Stimulated activated CD4-positive, alpha-beta T cell treated with anti-CD3 and anti-CD28 coated beads, Interleukin-4, amount 100 ng/mL, for 48 hours (primary cell): ENCODE results near the gene CISD1.
A peak's percentile ranks its signal among the peaks of the same experiment; 100 is the strongest.
"Not testable (repeated sequence)": the region's sequence is repeated elsewhere in the genome, so short reads cannot be mapped to it uniquely, and the experiment has no call there.

Experiments
- DNase-seq, 2 donors: peaks; one replicate each; pipeline ENCODE4 v3.0.0-alpha.2; 2020; ENCODE audit warnings: low read depth in 2 of 2

The CISD1 gene

DNA sequence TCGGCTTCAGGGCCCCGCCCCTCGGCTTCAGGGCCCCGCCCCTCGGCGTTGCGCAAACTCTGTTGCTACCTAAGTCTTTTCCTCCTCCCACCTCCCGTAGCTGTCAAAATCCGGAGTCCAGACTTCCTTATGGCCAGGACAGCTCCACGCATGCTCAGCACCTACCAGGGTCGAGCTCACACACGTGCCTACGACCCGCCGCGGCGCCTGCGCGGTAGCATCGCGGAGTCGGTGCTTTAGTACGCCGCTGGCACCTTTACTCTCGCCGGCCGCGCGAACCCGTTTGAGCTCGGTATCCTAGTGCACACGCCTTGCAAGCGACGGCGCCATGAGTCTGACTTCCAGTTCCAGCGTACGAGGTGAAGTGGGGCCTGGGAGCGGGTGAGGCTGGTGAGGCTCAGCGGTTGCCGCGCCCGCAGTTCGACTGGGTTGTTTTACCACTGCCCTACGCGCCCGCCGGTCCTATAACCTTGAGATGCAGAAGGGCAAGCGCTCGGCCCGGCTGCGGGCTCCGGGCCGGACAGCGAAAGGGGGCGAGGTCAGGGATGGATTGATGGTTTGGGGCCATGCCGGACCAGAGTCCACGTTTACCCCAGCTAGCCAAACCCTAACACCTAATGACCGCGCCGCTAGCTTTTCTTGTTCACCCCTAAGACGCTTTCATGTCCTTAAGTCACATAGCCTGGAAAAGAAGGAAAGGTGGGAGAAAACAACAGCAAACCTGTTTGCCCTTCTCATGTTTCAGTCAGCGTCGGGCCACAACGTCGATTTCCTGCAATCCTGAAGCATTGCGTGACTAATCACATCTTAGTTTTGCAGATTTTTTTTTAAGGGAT, at the start of gene CISD1:
Gene CISD1 (plus strand): TSS at position 217 of the 836 bp plus-strand sequence. CDS start 112 bp downstream, at position 329.
- peak; percentile 85 to 92 for DNase-seq

DNA sequence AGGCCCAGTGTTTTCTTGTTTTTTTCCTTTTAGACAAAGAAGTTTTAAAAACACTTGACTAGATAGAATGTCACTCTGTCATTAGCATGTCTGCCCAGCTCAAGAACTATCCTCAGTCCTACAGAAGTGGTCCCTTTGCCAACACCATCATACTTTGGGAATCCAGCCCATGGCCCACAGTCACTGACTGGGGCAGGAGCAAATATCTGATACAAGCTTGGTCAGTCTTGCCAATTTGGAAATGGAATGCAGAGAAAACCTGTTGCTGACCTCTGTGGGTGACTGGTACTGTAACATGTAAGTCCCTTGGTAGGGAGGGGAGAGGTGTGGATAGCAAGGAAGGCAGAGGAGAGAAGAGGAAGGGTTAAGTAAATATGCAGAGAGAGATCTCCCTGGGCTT, 49.1 kb upstream of the CISD1 start:
- no peak for DNase-seq

DNA sequence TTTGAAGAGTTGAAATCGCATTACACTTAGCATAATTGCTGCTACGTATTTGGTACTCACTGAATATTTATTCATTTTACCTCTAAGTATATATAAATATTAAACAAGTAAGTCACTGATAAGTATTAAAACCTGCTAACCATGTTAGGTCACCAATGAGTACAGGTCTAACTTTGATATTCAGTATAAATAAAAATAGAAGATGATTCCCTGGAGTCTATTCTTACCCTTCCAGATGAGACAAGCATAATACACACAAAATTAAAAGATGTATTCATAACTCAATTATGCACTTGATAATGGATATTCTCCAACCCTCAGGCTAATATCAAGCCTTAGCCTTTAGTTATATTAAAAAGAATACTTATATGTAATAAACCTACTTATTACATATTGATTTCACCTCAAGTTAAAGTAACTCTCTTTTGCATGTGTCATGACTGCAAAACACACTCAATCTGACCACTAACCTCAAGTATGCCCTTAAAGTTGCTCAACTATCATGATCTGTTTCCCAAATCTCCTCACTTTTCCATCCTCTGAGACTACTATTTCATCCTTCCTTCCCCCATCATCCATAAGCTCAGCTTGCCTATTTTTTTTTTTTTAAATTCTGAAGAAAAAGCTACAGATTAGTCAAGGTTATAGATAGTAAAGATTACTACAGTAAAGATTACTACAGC, 48.1 kb upstream of the CISD1 start:
- DNase-seq, result no peak

DNA sequence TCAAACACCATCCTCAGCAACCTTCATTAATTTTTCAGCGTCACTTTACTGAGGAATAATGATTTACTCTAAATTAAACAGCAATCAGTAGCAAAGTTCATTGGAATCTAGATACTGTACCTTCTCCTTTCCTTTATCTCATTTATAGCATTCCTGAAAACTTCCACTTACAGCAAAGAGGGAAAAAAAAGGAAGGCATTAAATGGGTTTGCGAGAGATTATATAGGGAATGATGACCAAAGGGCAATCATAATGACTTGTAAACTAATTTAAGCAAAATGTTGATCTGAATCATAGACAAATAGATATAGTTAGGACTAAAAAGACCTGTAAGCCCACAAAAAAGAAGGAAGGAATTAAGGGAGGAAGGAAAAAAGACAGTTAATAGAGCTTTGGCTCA, 43.3 kb upstream of the CISD1 start:
- no peak for DNase-seq

DNA sequence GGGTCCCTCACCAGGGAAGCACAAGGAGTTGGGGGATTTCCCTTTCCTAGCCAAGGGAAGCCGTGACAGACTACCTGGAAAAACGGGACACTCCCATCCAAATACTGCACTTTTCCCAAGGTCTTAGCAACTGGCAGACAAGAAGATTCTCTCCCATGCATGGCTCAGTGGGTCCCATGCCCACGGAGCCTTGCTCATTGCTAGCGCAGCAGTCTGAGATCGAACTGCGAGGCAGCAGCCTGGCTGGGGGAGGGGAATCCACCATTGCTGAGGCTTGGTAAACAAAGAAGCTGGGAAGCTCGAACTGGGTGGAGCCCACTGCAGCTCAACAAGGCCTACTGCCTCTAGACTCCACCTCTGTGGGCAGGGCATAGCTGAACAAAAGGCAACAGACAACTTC, 39.1 kb upstream of the CISD1 start:
- not testable (repeated sequence) for DNase-seq

DNA sequence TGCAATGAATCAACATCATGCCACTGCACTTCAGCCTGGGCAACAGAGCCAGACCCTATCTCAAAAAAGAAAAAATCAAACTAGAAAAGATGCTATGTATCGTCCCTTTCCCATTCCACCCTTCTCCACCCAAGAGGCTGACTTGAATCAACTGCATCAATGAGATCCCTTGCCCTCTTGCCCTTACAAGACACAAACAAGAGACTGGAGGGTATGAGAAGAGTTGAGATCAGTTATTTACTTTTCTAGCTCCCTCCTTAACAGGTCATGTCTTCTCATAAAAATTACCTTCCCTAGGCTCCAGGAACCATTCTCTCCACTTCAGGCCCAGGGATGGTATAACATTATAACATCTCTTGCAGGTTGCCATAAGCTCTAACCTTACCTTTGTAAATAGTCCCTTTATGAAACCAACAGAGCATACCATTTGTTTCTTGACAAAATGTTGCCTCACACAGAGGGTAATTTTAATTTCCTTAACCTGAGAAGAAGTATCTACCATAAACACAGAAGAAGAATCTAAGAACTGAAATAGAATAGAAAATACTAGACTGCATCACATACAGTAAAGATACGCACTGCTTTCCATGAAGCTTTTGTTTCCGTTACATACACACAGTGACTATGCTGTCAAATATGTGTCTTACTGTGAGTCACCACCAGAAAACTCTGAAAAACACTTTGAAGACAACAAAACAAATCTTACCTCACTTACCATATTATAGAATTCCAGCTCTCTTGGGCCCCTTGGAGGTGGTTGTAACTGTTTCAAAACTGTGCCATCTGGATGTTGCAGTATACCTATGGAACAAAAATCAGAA, 31.7 kb upstream of the CISD1 start:
- no peak for DNase-seq

DNA sequence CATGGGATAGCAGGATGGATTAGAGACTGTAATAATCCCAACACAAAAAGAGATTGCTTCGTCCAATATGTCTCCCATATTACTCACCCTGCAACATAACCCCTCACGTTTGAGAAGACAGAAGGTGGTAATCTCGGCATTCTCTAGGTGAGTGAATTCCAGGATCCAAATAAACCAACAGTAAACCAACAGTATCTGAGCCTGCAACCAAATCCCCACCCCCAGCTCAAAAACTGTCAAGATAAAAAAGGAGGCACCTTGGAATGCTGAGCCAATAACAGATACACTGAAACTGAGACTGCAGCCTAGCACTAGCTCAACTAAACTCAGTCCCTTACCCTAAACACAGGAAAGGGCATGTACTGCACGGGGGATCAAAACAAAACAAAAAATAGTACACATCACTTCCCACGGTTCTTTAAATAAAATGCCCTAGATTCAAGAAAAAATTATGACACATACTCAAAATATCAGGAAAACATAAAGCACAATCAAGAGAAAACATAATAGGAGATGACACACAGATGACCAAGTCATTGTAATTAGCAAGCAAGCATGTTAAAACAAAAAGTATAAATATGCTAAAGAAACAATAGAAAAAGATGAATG, 29.3 kb upstream of the CISD1 start:
- DNase-seq, result no peak

DNA sequence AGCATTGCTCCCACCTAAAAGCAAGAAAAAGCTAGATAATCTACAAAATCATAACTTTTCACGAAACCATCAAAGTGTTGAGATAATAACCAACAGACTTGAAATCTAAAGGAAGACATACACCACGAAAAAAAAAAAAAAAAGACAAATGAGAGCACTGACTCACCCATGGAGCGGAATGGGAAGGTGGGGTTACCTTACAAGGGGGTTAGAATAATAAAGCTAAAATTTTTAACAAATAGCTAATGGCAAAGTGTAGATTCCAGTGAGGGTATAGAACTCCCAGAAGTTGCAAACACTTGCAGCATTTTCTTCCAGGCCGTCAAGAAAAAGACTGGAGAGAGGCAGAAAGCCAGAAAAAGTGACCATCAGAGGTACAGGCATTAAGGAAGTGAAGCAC, 28.4 kb upstream of the CISD1 start:
- no peak for DNase-seq

DNA sequence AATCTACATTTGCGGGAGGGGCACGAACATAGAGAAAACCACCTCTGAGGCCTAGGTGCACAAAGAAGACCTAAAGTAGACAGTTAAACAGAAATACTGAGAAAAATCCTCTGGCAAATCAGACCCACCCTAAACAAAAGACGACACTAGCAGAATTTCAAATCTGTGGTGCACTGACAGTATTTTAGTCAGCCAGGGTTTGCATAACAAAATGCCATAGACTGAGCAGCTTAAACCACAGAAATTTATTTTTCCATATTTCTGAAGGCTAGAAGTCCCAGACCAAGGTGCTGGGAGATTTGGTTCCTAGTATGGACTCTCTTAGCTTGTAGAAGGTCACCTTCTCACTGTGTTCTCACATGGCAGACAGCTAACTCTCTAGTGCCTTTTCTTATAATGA, 27.6 kb upstream of the CISD1 start:
- DNase-seq, result no peak

DNA sequence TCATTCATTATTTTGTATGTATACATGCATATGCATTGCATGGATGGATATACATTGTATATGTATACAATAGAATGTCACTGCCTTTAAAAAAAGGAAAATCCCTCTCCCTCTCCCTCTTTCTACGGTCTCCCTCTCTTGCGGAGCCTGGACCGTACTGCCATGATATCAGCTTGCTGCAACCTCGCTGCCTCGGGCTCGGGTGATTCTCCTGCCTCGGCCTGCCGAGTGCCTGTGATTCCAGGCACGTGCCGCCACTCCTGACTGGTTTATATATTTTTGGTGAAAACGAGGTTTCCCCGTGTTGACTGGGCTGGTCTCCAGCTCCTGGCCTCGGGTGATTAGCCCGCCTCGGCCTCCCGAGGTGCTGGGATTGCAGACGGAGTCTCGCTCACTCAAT, 25.7 kb upstream of the CISD1 start:
- no peak for DNase-seq

DNA sequence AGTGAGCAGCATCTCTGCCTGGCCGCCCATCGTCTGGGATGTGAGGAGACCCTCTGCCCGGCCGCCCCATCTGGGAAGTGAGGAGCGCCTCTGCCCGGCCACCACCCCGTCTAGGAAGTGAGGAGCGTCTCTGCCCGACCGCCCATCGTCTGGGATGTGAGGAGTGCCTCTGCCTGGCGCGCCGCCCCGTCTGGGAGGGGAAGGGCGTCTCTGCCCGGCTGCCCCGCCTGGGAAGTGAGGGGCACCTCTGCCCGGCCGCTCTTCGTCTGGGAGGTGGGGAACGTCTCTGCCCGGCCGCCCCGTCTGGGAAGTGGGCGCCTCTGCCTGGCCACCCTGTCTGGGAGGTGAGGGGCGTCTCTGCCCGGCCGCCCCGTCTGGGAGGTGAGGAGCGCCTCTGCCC, 25.2 kb upstream of the CISD1 start:
- not testable (repeated sequence) for DNase-seq

DNA sequence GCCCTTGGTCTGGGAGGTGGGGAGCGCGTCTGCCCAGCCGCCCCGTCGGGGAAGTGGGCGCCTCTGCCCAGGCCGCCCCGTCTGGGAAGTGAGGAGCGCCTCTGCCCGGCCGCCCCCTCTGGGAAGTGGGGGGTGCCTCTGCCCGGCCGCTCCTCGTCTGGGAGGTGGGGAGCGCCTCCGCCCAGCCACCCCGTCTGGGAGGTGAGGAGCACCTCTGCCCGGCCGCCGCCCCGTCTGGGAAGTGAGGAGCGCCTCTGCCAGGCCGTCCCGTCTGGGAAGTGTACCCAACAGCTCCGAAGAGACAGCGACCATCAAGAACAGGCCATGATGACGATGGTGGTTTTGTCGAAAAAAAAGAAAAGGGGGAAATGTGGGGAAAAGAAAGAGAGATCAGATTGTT, 24.7 kb upstream of the CISD1 start:
- DNase-seq, result not testable (repeated sequence)

DNA sequence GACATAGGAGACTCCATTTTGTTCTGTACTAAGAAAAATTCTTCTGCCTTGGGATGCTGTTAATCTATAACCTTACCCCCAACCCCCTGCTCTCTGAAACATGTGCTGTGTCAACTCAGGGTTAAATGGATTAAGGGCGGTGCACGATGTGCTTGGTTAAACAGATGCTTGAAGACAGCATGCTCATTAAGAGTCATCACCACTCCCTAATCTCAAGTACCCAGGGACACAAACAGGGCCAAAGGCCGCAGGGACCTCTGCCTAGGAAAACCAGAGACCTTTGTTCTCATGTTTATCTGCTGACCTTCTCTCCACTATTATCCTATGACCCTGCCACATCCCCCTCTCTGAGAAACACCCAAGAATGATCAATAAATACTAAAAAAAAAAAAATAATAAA, 24.3 kb upstream of the CISD1 start:
- DNase-seq, result not testable (repeated sequence)

DNA sequence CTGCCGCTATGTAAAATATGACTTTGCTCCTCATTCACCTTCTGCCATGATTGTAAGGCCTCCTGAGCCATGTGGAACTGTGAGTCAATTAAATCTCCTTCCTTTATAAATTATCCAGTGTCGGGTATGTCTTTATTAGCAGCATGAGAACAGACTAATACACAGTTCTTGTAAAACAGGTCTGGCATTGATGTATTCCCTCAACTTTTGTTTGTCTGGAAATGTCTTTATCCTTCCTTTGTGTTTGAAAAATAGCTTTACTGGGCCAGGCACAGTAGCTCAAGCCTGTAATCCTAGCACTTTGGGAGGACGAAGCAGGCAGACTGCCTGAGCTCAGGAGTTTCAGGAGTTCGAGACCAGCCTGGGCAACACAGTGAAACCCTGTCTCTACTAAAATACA, 15.8 kb upstream of the CISD1 start:
- DNase-seq, result no peak

DNA sequence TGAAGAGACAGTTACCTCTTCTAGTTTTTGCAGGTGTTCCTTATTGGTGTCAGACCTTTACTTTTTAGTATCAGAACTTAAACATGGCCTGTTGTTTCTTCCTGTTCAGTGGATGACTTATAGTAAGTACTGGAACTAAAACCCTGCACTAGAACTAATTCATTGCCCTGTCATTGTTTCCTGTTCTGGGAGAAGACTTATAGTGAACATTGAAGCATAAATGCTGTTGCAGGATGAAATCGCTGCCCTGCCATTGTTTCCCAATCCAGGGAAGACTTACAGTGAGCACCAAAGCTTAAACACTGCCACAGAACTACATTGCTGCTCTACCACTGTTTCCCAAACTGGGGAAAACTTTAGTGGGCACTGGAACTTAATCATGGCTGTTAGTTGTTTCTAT, 14.3 kb upstream of the CISD1 start:
- no peak for DNase-seq

DNA sequence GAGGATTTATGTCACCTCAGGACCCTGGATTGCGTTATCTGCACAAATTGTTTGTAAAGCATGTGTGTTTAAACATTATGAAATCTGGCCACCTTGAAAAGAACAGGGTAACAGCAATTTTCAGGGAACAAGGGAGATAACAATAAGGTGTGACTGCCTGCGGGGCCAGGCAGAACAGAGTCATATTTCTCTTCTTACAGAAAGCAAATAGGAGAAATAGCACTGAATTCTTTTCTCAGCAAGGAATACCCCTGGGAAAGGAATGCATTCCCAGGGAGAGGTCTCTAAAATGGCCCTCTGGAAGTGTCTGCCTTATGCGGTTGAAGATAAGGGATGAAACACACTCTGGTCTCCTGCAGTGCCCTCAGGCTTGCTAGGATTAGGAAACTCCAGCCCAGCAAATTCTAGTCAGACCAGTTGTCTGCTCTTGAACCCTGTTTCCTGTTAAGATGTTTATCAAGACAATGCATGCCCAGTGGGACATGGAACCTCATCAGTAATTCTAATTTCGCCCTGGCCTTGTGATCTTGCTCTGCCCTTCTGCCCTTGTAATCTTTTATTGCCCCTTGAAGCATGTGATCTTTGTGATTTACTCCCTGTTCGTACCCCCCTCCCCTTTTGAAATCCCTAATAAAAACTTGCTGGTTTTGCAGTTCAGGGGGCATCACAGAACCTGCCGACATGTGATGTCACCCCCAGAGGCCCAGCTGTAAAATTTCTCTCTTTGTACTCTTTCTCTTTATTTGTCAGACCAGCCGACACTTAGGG, 12.8 kb upstream of the CISD1 start:
- not testable (repeated sequence) for DNase-seq

DNA sequence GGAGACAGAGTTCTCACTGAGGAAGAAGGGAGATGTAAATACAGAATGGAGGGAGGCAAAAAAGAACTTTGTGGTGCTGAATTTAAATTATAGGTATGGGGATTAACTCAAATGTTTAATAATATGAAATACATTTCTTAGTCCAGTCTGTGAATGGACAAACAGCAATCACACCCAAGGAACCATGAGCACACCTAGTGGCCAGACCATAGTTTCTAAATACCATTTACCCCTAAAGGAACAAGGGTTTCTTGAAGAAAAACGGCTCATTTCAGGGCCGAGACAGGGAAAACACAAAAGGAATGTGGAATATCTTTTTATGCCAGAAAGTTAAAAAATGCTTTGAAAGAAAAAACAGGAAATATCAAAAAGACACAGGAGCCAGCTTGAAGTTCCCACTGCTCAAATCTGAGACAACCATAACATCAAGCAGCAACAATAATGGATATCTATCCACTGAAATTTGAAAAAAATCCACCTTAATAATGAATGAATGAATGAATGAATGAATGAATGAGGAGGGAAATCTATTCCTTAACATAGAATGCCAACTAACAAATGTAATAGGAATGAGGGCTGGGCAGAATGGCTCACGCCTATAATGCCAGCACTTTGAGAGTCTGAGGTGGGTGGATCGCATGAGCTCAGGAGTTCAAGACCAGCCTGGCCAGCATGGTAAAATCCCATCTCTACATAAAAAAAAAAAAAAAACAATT, 9.8 kb upstream of the CISD1 start:
- no peak for DNase-seq

DNA sequence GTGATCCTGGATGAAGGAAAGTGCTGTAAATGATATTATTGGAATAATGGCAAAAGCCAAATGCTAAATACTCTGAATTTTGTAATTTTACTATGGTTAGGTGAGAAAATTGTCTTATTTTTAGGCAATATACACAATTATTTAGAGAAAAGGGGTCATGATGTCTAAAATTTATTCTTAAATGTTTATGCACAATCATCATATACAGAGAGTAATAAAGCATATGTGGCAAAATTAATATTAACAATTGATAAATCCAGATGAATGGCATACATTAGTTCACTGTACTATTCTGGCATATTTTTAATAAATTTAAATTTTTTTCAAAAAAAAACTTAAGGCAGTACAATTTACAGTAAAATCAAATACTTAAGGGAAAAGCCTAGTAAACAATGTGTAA, 8.6 kb upstream of the CISD1 start:
- DNase-seq, result no peak

DNA sequence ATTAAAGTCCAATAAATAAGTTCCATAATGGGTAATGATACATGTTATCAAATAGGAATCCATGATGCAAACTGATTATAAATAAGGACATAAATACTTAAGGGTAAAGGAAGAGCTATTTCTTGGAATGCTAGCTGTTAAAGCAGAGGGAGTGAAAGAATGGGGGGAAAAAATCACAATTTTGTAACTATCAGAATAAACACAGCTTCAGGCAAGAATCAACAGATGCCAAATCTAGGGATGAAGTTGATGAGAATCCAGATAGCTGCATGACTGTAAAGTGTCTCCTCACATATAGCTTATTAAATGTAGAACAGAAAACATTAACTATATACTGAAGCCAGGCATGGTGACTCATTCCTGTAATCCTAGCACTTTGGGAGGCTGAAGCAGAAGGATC, 6.2 kb upstream of the CISD1 start:
- DNase-seq, result no peak

DNA sequence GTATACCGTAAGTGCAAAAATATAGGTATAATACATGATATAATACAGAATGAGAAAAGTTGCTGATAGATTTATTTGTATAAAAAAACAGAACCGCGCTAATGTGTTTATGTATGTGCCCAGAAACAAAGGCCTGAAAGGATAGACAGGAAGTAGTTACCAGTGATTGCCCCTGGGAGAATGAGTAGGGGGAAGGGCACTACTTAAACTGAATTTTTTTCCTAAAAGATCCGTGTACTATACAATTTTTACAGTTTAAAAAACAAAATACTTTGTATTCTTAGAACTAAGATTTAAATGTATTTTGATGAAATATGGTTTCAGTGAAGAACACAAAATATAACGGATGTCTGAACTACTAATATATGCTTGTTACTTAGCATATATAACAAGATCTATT, 4.2 kb upstream of the CISD1 start:
- DNase-seq, result no peak

DNA sequence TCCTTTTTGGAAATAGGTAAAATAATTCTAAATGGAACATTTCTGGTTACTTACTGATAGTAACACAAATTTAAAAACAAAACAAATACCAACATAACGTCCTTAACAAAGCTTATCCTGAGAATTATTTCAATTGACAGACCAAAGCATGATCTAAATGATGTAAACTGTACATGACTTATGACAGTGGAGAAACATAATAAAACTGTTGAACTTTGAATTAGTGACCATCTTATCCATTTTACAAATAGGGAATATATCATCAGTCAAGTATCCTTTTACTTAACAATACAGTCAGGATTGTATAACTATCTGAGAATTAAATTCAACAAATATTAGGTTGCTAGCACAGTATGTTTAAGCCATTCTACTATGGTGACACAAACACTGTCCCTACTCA, 3.7 kb upstream of the CISD1 start:
- DNase-seq, result no peak
